Rectal smooth muscle tissue (tissue), 1 donor: ENCODE measurements around the gene SLCO2B1.

Experiments used
- H3K27ac ChIP-seq: one replicate; pipeline ENCODE4 v1.7.0; 2013; ENCODE audit warnings: low read depth, low read length, inconsistent platforms
- H3K27me3 ChIP-seq: one replicate; pipeline ENCODE4 v1.7.0; 2013; ENCODE audit warnings: low read length; ENCODE audit not compliant: control insufficient read depth, insufficient read depth
- H3K36me3 ChIP-seq: one replicate; pipeline ENCODE4 v1.7.0; 2013; ENCODE audit warnings: low read length; ENCODE audit not compliant: control insufficient read depth, insufficient read depth
- H3K4me1 ChIP-seq: one replicate; pipeline ENCODE4 v1.7.0; 2013; ENCODE audit warnings: low read length; ENCODE audit not compliant: control insufficient read depth, insufficient read depth
- H3K4me3 ChIP-seq: one replicate; pipeline ENCODE4 v1.7.0; 2013; ENCODE audit warnings: low read length
- H3K9ac ChIP-seq: one replicate; pipeline ENCODE4 v1.7.0; 2013; ENCODE audit warnings: low read length

Gene SLCO2B1

GRCh38 chr11:75193711-75194110 is 42.8 kb downstream of the SLCO2B1 start:
- no peak overlapping the region for H3K27ac ChIP-seq
- peaks cover 4% of the 10 kb centered on the region for H3K4me1 ChIP-seq
- H3K9ac ChIP-seq: no peak overlapping the region
- no peaks in the 10 kb centered on the region for H3K27me3 ChIP-seq
- H3K36me3 ChIP-seq: no peaks in the 10 kb centered on the region
- no peak overlapping the region for H3K4me3 ChIP-seq

GRCh38 chr11:75194147-75194546 is 43.2 kb downstream of the SLCO2B1 start:
- Histone ChIP-seq H3K27ac (no peak overlapping the region), H3K4me1 (peaks cover 4% of the 10 kb centered on the region), H3K9ac (no peak overlapping the region)

GRCh38 chr11:75195167-75195962 is 44.5 kb downstream of the SLCO2B1 start:
- no peaks in the 10 kb centered on the region for H3K36me3 ChIP-seq
- H3K4me3 ChIP-seq: no peak overlapping the region
- peaks cover 4% of the 10 kb centered on the region for H3K4me1 ChIP-seq
- H3K27me3 ChIP-seq: no peaks in the 10 kb centered on the region
- H3K9ac ChIP-seq: no peak overlapping the region
- no peak overlapping the region for H3K27ac ChIP-seq

More at GRCh38 chr11:75194147-75194546, 43.2 kb downstream of the SLCO2B1 start:
- no peaks in the 10 kb centered on the region for H3K27me3 ChIP-seq
- H3K36me3 ChIP-seq: no peaks in the 10 kb centered on the region
- no peak overlapping the region for H3K4me3 ChIP-seq

GRCh38 chr11:75196426-75196825 is 45.5 kb downstream of the SLCO2B1 start:
- Histone ChIP-seq H3K27ac (no peak overlapping the region), H3K36me3 (no peaks in the 10 kb centered on the region), H3K9ac (no peak overlapping the region)

GRCh38 chr11:75197512-75198277 is 46.8 kb downstream of the SLCO2B1 start:
- H3K4me1 ChIP-seq: no peaks in the 10 kb centered on the region
- no peaks in the 10 kb centered on the region for H3K27me3 ChIP-seq
- H3K36me3 ChIP-seq: no peaks in the 10 kb centered on the region
- no peak overlapping the region for H3K4me3 ChIP-seq
- no peak overlapping the region for H3K27ac ChIP-seq
- no peak overlapping the region for H3K9ac ChIP-seq

More at GRCh38 chr11:75196426-75196825, 45.5 kb downstream of the SLCO2B1 start:
- Histone ChIP-seq H3K27me3 (no peaks in the 10 kb centered on the region), H3K4me1 (no peaks in the 10 kb centered on the region), H3K4me3 (no peak overlapping the region)

GRCh38 chr11:75198278-75198973 is 47.5 kb downstream of the SLCO2B1 start:
- Histone ChIP-seq H3K27me3 (no peaks in the 10 kb centered on the region), H3K36me3 (no peaks in the 10 kb centered on the region), H3K9ac (no peak overlapping the region), H3K4me1 (no peaks in the 10 kb centered on the region), H3K4me3 (no peak overlapping the region), H3K27ac (no peak overlapping the region)

GRCh38 chr11:75199412-75199955 is 48.6 kb downstream of the SLCO2B1 start:
- no peaks in the 10 kb centered on the region for H3K36me3 ChIP-seq
- no peak overlapping the region for H3K9ac ChIP-seq
- no peaks in the 10 kb centered on the region for H3K27me3 ChIP-seq
- no peaks in the 10 kb centered on the region for H3K4me1 ChIP-seq
- no peak overlapping the region for H3K4me3 ChIP-seq
- H3K27ac ChIP-seq: no peak overlapping the region

GRCh38 chr11:75200051-75200450 is 49.1 kb downstream of the SLCO2B1 start:
- Histone ChIP-seq H3K27me3 (no peaks in the 10 kb centered on the region), H3K4me1 (no peaks in the 10 kb centered on the region), H3K27ac (no peak overlapping the region), H3K9ac (no peak overlapping the region), H3K4me3 (no peak overlapping the region), H3K36me3 (no peaks in the 10 kb centered on the region)

- no peaks in the 10 kb centered on the region for H3K36me3 ChIP-seq
- no peak overlapping the region for H3K27ac ChIP-seq
- no peak overlapping the region for H3K4me3 ChIP-seq
- H3K9ac ChIP-seq: no peak overlapping the region
- H3K4me1 ChIP-seq: no peaks in the 10 kb centered on the region
- no peaks in the 10 kb centered on the region for H3K27me3 ChIP-seq
Measured at GRCh38 chr11:75200531-75200930, 49.6 kb downstream of the SLCO2B1 start.

- no peak overlapping the region for H3K9ac ChIP-seq
- H3K27ac ChIP-seq: no peak overlapping the region
- H3K27me3 ChIP-seq: no peaks in the 10 kb centered on the region
- H3K36me3 ChIP-seq: no peaks in the 10 kb centered on the region
- no peak overlapping the region for H3K4me3 ChIP-seq
- no peaks in the 10 kb centered on the region for H3K4me1 ChIP-seq
Measured at GRCh38 chr11:75201771-75202170, 50.9 kb downstream of the SLCO2B1 start.

GRCh38 chr11:75202195-75202594 is 51.3 kb downstream of the SLCO2B1 start:
- Histone ChIP-seq H3K9ac (no peak overlapping the region), H3K27ac (no peak overlapping the region), H3K27me3 (no peaks in the 10 kb centered on the region), H3K4me1 (no peaks in the 10 kb centered on the region), H3K36me3 (no peaks in the 10 kb centered on the region), H3K4me3 (no peak overlapping the region)

- no peak overlapping the region for H3K27ac ChIP-seq
- no peak overlapping the region for H3K9ac ChIP-seq
- H3K36me3 ChIP-seq: no peaks in the 10 kb centered on the region
- H3K4me3 ChIP-seq: no peak overlapping the region
- no peaks in the 10 kb centered on the region for H3K27me3 ChIP-seq
- no peaks in the 10 kb centered on the region for H3K4me1 ChIP-seq
Measured at GRCh38 chr11:75203138-75203537, 52.2 kb downstream of the SLCO2B1 start.
